Upper lobe of left lung (tissue), 6 donors: Measurements from ENCODE around the gene HNMT. TPM values are rescaled to one million over a fixed set of nuclear protein-coding genes. Genes with fewer than 3 reads are reported as not detected.
"Not testable (repeated sequence)": the region's sequence is repeated elsewhere in the genome, so short reads cannot be mapped to it uniquely, and the experiment has no call there.

Source experiments
- ATAC-seq, 2 donors: fragments of 200-7000 bp; cut with Tn5 transposase; one replicate each; pipeline ENCODE4 v1.9.1; 2022; ENCODE audit warnings: mild to moderate bottlenecking in 2 of 2, moderate library complexity in 2 of 2; ENCODE audit not compliant: low FRiP score in 2 of 2
- DNase-seq, 2 donors: peaks; one replicate each; pipeline ENCODE4 v3.0.0-alpha.2; 2019 to 2020
- H3K27ac ChIP-seq, 4 donors: fragments of 200-600 bp; sonication (generic); one replicate each; pipeline ENCODE4 v1.5.1; 2016 to 2019
- H3K27me3 ChIP-seq, 4 donors: fragments of 200-600 bp; sonication (generic); one replicate each; pipeline ENCODE4 v1.5.1; 2017 to 2019
- H3K36me3 ChIP-seq, 4 donors: fragments of 200-600 bp; sonication (generic); one replicate each; pipeline ENCODE4 v1.5.1; 2016 to 2019
- H3K4me1 ChIP-seq, 4 donors: fragments of 200-600 bp; sonication (generic); one replicate each; pipeline ENCODE4 v1.5.1; 2018 to 2019
- H3K4me3 ChIP-seq, 4 donors: fragments of 200-600 bp; sonication (generic); one replicate each; pipeline ENCODE4 v1.5.1; 2017 to 2019; ENCODE audit warnings: mild to moderate bottlenecking in 2 of 4, moderate library complexity in 1 of 4
- H3K9me3 ChIP-seq, 4 donors: fragments of 200-600 bp; sonication (generic); one replicate each; pipeline ENCODE4 v1.5.1; 2018 to 2019
- EP300 ChIP-seq, 4 donors: sonication (generic); formaldehyde crosslinking; IDR thresholded peaks; one replicate each; pipeline ENCODE4 v1.5.1; 2017; ENCODE audit warnings: antibody characterized with exemption in 4 of 4, control low read depth in 2 of 4
- POLR2A ChIP-seq, 4 donors: fragments of 450-650 bp; IDR thresholded peaks; one replicate each; pipeline ENCODE4 v1.5.1; 2016 to 2017; ENCODE audit warnings: antibody characterized with exemption in 4 of 4, mild to moderate bottlenecking in 2 of 4
- POLR2AphosphoS5 ChIP-seq, 2 donors: sonication (generic); formaldehyde crosslinking; IDR thresholded peaks; one replicate each; pipeline ENCODE4 v1.5.1; 2017; ENCODE audit warnings: antibody characterized with exemption in 2 of 2
- WGBS, 2 donors: methylation state at CpG; one replicate each; pipeline ENCODE4 v1.1.5; 2017 to 2018; 5-methylcytosine and 5-hydroxymethylcytosine counted together
- total RNA-seq, 6 donors: library from RNA; depleted of rRNA in 4 of 6; stranded (reverse); fragments of >200 nt in 4 of 6; gene quantifications; one replicate each; pipeline versions ENCODE4 v1.1.0 to v1.2.1, GENCODE V29; 2016 to 2021
- TF ChIP-seq, protein P1 (sequence below), 6 experiments: fragments of 450-650 bp in 4 of 6; fragments of 200-600 bp in 2 of 6; sonication (generic) in 2 of 6; IDR thresholded peaks; one replicate each; pipeline ENCODE4 v1.5.1; 2016 to 2019; ENCODE audit warnings: antibody characterized with exemption in 6 of 6
- donor health status: DM: no; HTN: no; CAD: no; lungs with moderate emphysema.
- donor health status: DM: no; HTN: yes; CAD: no; lungs with severe emphysema.

The HNMT gene
- total RNA-seq, 6 donors from 2014 or later, result 36.1 to 81.7 (median 67.5) TPM

DNA sequence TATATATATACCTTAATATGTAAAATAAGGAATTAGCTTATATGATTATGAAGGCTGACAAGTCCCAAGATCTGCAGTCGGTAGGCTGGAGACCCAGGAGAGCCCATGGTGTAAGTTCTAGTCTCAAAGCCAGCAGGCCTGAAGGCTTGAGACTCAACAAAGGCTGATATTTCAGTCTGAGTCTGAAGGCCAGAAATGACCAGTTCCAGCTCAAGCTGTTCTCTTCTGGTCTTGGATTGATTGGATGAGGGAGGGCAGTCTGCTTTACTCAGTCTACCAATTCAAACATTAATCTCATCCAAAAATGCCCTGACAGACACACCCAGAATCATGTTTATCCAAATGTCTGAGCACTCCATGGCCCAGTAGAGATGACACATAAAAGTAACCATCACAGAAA is 22.0 kb downstream of the HNMT start:
- Histone ChIP-seq H3K27ac (no peak overlapping the region), H3K4me1 (no peaks in the 10 kb centered on the region), H3K36me3 (peaks cover 0 to 14% (median 3%) of the 10 kb centered on the region in 4 donors), H3K4me3 (no peak overlapping the region), H3K27me3 (no peaks in the 10 kb centered on the region), H3K9me3 (no peaks in the 10 kb centered on the region)
- no peak for ATAC-seq
- no peak for DNase-seq
- TF ChIP-seq POLR2A (IDR thresholded peaks at IDR 0.05) (no peak), EP300 (IDR thresholded peaks at IDR 0.05) (no peak), POLR2AphosphoS5 (IDR thresholded peaks at IDR 0.05) (no peak)
- TF ChIP-seq, protein P1, sequence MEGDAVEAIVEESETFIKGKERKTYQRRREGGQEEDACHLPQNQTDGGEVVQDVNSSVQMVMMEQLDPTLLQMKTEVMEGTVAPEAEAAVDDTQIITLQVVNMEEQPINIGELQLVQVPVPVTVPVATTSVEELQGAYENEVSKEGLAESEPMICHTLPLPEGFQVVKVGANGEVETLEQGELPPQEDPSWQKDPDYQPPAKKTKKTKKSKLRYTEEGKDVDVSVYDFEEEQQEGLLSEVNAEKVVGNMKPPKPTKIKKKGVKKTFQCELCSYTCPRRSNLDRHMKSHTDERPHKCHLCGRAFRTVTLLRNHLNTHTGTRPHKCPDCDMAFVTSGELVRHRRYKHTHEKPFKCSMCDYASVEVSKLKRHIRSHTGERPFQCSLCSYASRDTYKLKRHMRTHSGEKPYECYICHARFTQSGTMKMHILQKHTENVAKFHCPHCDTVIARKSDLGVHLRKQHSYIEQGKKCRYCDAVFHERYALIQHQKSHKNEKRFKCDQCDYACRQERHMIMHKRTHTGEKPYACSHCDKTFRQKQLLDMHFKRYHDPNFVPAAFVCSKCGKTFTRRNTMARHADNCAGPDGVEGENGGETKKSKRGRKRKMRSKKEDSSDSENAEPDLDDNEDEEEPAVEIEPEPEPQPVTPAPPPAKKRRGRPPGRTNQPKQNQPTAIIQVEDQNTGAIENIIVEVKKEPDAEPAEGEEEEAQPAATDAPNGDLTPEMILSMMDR (IDR thresholded peaks at IDR 0.05), result no peak
- 100% methylated on average over 1 of the region's 1 CpG for WGBS, 2 donors

DNA sequence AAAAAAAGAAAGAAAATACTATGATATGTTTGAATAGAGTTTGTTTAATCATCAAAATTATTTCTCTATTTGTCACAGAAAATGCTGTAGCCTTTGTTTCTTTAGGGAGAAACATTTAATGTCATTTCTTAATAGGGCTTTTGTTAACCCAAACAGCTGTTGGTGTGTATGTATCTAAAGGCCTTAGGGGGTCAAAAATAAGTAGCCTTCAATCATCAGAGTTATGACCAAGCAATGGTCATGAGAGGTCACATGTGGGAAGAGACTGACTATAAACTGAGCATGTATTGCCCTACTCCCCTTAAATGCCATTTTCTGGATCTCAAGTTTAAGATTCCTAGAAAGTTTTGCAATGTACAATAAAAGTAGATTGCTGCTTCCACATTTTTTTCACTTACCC is 22.7 kb downstream of the HNMT start:
- Histone ChIP-seq H3K36me3 (peaks cover 0 to 14% (median 4%) of the 10 kb centered on the region in 4 donors), H3K4me3 (no peak overlapping the region), H3K27me3 (no peaks in the 10 kb centered on the region), H3K4me1 (no peaks in the 10 kb centered on the region), H3K27ac (no peak overlapping the region), H3K9me3 (no peaks in the 10 kb centered on the region)
- ATAC-seq, result no peak
- DNase-seq, result no peak
- TF ChIP-seq EP300 (IDR thresholded peaks at IDR 0.05) (no peak), POLR2A (IDR thresholded peaks at IDR 0.05) (no peak), POLR2AphosphoS5 (IDR thresholded peaks at IDR 0.05) (no peak)
- TF ChIP-seq, protein P1 (IDR thresholded peaks at IDR 0.05), result no peak

DNA sequence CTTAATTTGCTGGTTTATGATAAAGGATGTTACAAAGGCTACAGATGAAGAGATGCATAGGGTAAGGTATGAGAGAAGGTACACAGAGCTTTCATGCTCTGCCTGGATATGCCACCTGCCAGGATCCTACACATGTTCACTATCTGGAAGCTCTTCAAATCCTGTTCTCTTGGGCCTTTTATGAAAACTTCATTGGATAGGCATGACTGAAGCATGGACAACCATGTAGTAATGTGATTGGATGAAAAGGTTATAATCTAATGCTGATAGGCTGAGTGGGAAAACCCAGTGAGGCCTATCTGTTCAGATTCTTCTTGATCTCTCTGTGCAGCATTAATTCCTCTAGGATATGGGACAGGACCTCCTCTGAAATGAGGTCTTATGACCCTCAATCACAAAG is 26.8 kb downstream of the HNMT start:
- Histone ChIP-seq H3K36me3 (peaks cover 0 to 18% (median 5%) of the 10 kb centered on the region in 4 donors), H3K27me3 (no peaks in the 10 kb centered on the region), H3K4me1 (no peaks in the 10 kb centered on the region), H3K9me3 (no peaks in the 10 kb centered on the region), H3K4me3 (no peak overlapping the region), H3K27ac (no peak overlapping the region)
- TF ChIP-seq POLR2AphosphoS5 (IDR thresholded peaks at IDR 0.05) (no peak), EP300 (IDR thresholded peaks at IDR 0.05) (no peak), POLR2A (IDR thresholded peaks at IDR 0.05) (no peak)
- TF ChIP-seq, protein P1 (IDR thresholded peaks at IDR 0.05), result no peak
- DNase-seq (no peak), ATAC-seq (no peak)

DNA sequence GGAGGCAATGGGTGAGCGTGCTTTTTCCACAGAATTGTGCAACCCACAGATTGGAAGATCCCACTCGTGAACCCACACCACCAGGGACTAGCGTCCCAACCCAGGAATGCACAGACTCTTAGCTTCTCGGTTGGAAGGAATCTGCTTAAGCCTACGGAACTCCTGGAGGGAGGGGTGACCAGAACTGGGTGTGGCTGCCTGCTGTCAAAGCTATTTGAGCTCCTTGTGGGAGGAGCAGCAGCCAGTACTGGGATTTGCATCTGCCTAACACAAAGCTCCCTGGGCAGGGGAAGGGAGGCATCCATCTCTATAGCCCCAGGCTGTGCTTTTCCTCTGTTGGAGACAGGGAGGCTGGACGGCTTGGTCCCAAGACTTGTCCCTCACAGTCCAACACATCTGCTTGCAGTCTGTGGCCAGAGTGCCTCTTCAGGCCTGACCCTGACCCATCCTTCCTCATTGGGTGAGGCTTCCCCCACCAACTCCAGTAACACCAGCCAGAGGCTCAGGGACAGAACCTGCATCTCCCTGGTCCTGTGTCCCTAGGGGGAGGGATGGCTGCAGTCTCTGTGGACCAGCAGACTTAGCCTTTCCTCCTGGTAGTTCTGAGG is 27.9 kb downstream of the HNMT start:
- ATAC-seq, result no peak
- DNase-seq, result no peak
- no peaks in the 10 kb centered on the region for H3K4me1 ChIP-seq
- no peak overlapping the region for H3K4me3 ChIP-seq
- H3K9me3 ChIP-seq, result no peaks in the 10 kb centered on the region
- WGBS, 2 donors, result 82 to 99% methylated on average over 1 to 5 of the region's 6 CpGs
- H3K27ac ChIP-seq, result no peak overlapping the region
- peaks cover 0 to 18% (median 5%) of the 10 kb centered on the region in 4 donors for H3K36me3 ChIP-seq
- H3K27me3 ChIP-seq, result no peaks in the 10 kb centered on the region
- TF ChIP-seq EP300 (IDR thresholded peaks at IDR 0.05) (no peak), POLR2AphosphoS5 (IDR thresholded peaks at IDR 0.05) (no peak), POLR2A (IDR thresholded peaks at IDR 0.05) (no peak)
- TF ChIP-seq, protein P1 (IDR thresholded peaks at IDR 0.05), result no peak

DNA sequence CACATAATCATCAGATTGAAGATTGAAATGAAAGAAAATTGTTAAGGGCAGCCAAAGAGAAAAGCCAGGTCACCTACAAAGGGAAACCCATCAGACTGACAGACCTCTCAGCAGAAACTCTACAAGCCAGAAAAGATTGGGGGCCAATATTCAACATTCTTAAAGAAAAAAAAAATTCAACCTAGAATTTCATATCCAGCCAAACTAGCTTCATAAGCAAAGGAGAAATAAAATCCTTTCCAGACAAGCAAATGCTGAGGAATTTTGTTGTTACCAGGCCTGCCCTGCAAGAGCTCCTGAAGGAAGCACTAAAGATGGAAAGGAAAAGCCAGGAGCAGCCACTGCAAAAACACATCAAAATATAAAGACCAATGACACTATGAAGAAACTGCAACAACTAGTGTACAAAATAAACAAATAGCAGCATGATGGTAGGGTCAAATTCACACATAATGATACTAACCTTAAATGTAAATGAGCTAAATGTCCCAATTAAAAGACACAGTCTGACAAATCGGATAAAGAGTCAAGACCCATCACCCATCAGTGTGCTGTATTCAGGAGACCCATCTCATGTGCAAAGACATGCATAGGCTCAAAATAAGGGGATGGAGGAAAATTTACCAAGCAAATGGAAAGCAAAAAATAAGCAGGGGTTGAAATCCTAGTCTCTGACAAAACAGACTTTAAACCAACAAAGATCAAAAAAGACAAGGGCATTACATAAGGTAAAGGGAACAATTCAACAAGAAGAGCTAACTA is 29.6 kb downstream of the HNMT start:
- not testable (repeated sequence) for DNase-seq, H3K27ac ChIP-seq, H3K4me1 ChIP-seq, ATAC-seq, H3K27me3 ChIP-seq, H3K4me3 ChIP-seq, H3K9me3 ChIP-seq
- 85 to 94% methylated on average over 1 of the region's 1 CpG for WGBS, 2 donors
- H3K36me3 ChIP-seq, result peaks cover 0 to 16% (median 2%) of the 10 kb centered on the region in 4 donors

DNA sequence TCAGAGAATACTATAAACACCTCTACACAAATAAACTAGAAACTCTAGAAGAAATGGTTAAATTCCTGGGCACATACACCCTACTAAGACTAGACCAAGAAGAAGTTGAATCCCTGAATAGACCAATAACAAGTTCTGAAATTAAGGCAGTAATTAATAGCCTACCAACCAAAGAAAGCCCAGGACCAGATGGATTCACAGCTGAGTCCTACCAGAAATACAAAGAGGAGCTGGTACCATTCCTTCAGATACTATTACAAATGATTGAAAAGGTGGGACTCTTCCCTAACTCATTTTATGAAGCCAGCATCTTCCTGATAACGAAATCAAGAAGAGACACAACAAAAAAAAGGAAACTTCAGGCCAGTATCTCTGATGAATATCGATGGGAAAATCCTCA is 31.1 kb downstream of the HNMT start:
- H3K9me3 ChIP-seq, ATAC-seq, H3K4me3 ChIP-seq, H3K4me1 ChIP-seq, DNase-seq, H3K27ac ChIP-seq, H3K27me3 ChIP-seq, H3K36me3 ChIP-seq: not testable (repeated sequence)
- 85 to 90% methylated on average over 2 of the region's 2 CpGs for WGBS, 2 donors

DNA sequence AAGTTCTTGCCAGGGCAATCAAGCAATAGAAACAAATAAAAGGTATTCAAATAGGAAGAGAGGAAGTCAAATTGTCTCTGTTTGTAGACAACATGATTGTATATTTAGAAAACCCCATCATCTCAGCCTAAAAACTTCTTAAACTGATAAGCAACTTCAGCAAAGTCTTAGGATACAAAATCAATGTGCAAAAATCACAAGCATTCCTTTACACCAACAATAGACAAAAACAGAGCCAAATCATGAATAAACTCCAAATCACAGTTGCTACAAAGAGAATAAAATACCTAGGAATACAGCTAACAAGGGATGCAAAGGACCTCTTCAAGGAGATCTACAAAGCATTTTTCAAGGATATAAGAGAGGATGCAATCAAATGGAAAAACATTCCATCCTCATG is 31.9 kb downstream of the HNMT start:
- H3K4me3 ChIP-seq, H3K36me3 ChIP-seq, H3K4me1 ChIP-seq, H3K27me3 ChIP-seq, ATAC-seq, H3K9me3 ChIP-seq, H3K27ac ChIP-seq, DNase-seq: not testable (repeated sequence)
